ENCODE results near the gene FGGY. TPM values are rescaled to one million over a fixed set of nuclear protein-coding genes. Genes with fewer than 3 reads are reported as not detected.

FGGY gene
- total and polyA plus RNA-seq, 2 donors (not counting 1 experiment from before 2014, with no cell fraction given): 6.1 to 38.5 TPM

DNA sequence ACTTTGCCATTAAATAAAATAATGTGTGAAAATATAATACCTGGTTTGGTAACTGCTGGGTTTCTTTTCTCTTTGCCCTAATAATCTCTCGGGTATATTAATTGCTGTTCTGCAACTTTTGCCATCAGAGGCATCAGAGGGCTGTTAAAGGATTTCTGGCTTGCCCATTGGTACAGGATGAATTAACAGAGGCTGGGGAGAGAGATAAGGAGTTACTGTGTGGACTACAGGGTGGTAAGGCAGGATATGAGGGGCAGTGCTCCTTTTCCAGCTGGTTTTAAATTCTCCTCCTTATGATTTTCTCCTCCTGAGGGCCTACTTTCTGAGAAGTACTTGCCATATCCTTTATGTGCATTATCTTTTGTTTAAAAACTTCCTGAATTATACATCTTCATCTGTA, 48.3 kb downstream of the FGGY start:
- Histone ChIP-seq H3K27ac (ENCODE audit: low read length in 2 of 2) (no peak overlapping the region), H3K27me3 (replicated peaks in 1 of 4; ENCODE audit: control extremely low read depth in 1 of 4, control insufficient read depth in 3 of 4, insufficient read depth in 4 of 4, low read length in 3 of 4) (no peaks in the 10 kb centered on the region), H3K36me3 (replicated peaks in 1 of 2; ENCODE audit: control extremely low read depth in 1 of 2, control insufficient read depth in 1 of 2, extremely low read depth in 1 of 2, insufficient read depth in 2 of 2, low read length in 1 of 2) (peaks cover 0 to 5% of the 10 kb centered on the region in 2 experiments), H3K4me1 (ENCODE audit: control insufficient read depth in 2 of 2, insufficient read depth in 2 of 2, low read length in 2 of 2) (no peaks in the 10 kb centered on the region), H3K9ac (ENCODE audit: low read length) (no peak overlapping the region), H3K4me2 (replicated peaks; ENCODE audit: low read depth, low read length, poor library complexity, severe bottlenecking) (no peak overlapping the region), H3K4me3 (ENCODE audit: control extremely low read depth in 1 of 5, extremely low read depth in 1 of 5, insufficient read depth in 1 of 5, low read depth in 2 of 5, low read length in 4 of 5) (no peak overlapping the region), H2AFZ (ENCODE audit: insufficient read depth, low read depth, low read length, poor library complexity, severe bottlenecking) (no peak overlapping the region), H4K20me1 (ENCODE audit: control insufficient read depth, insufficient read depth, low read length, poor library complexity, severe bottlenecking) (no peaks in the 10 kb centered on the region), H3K9me3 (ENCODE audit: control extremely low read depth in 1 of 3, control insufficient read depth in 2 of 3, insufficient read depth in 1 of 3, low read length in 2 of 3) (no peaks in the 10 kb centered on the region), H3K79me2 (ENCODE audit: control insufficient read depth, insufficient read depth, low read length) (no peaks in the 10 kb centered on the region)
- CTCF ChIA-PET: no interaction called here
- no peaks in the 10 kb centered on the region for H3K4me1 Mint-ChIP-seq
- no peaks in the 10 kb centered on the region for H3K27me3 Mint-ChIP-seq
- no peak overlapping the region for H3K4me3 Mint-ChIP-seq
- POLR2A ChIA-PET: no interaction called here
- intact Hi-C loops (cut with micrococcal nuclease): no loop called here
- DNase-seq (no peak), ATAC-seq (ENCODE audit: low read depth) (no peak)
- WGBS (ENCODE audit: insufficient coverage): no CpG with 5 or more reads among the region's 1 CpG
- TF ChIP-seq, protein P1, sequence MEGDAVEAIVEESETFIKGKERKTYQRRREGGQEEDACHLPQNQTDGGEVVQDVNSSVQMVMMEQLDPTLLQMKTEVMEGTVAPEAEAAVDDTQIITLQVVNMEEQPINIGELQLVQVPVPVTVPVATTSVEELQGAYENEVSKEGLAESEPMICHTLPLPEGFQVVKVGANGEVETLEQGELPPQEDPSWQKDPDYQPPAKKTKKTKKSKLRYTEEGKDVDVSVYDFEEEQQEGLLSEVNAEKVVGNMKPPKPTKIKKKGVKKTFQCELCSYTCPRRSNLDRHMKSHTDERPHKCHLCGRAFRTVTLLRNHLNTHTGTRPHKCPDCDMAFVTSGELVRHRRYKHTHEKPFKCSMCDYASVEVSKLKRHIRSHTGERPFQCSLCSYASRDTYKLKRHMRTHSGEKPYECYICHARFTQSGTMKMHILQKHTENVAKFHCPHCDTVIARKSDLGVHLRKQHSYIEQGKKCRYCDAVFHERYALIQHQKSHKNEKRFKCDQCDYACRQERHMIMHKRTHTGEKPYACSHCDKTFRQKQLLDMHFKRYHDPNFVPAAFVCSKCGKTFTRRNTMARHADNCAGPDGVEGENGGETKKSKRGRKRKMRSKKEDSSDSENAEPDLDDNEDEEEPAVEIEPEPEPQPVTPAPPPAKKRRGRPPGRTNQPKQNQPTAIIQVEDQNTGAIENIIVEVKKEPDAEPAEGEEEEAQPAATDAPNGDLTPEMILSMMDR (IDR thresholded peaks at IDR 0.05): no peak
- H3K9me3 Mint-ChIP-seq (ENCODE audit: insufficient read depth): no peaks in the 10 kb centered on the region
- H3K27ac Mint-ChIP-seq: no peak overlapping the region

DNA sequence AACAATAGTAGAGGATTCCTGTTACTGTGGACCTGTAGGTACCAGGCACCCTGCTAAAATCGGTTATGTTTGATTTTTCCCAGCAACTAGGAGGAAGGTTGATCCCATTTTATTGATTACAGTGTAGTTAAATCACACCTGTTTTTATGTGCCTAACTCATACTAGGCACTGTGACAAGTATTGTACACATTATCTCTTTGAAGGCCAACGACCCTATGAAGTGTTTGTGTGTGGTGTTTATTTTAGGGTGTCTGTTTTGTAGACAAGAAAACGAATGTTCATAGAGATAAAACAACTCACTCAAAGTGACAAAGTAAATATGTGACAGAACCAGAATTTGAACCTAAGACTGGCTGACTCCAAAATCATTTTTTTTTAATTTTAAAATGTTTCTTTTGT, 49.5 kb downstream of the FGGY start:
- Histone ChIP-seq H3K79me2 (ENCODE audit: control insufficient read depth, insufficient read depth, low read length) (no peaks in the 10 kb centered on the region), H2AFZ (ENCODE audit: insufficient read depth, low read depth, low read length, poor library complexity, severe bottlenecking) (no peak overlapping the region), H3K36me3 (replicated peaks in 1 of 2; ENCODE audit: control extremely low read depth in 1 of 2, control insufficient read depth in 1 of 2, extremely low read depth in 1 of 2, insufficient read depth in 2 of 2, low read length in 1 of 2) (peaks cover 0 to 5% of the 10 kb centered on the region in 2 experiments), H3K27ac (ENCODE audit: low read length in 2 of 2) (no peak overlapping the region), H3K4me2 (replicated peaks; ENCODE audit: low read depth, low read length, poor library complexity, severe bottlenecking) (no peak overlapping the region), H3K27me3 (replicated peaks in 1 of 4; ENCODE audit: control extremely low read depth in 1 of 4, control insufficient read depth in 3 of 4, insufficient read depth in 4 of 4, low read length in 3 of 4) (no peaks in the 10 kb centered on the region), H3K4me1 (ENCODE audit: control insufficient read depth in 2 of 2, insufficient read depth in 2 of 2, low read length in 2 of 2) (no peaks in the 10 kb centered on the region), H3K4me3 (ENCODE audit: control extremely low read depth in 1 of 5, extremely low read depth in 1 of 5, insufficient read depth in 1 of 5, low read depth in 2 of 5, low read length in 4 of 5) (no peak overlapping the region), H4K20me1 (ENCODE audit: control insufficient read depth, insufficient read depth, low read length, poor library complexity, severe bottlenecking) (no peaks in the 10 kb centered on the region), H3K9ac (ENCODE audit: low read length) (no peak overlapping the region), H3K9me3 (ENCODE audit: control extremely low read depth in 1 of 3, control insufficient read depth in 2 of 3, insufficient read depth in 1 of 3, low read length in 2 of 3) (no peaks in the 10 kb centered on the region)
- ATAC-seq (ENCODE audit: low read depth) (no peak), DNase-seq (no peak)
- intact Hi-C loops (cut with micrococcal nuclease): no loop called here
- no peak overlapping the region for H3K27ac Mint-ChIP-seq
- H3K4me3 Mint-ChIP-seq: no peak overlapping the region
- H3K4me1 Mint-ChIP-seq: no peaks in the 10 kb centered on the region
- no peaks in the 10 kb centered on the region for H3K9me3 Mint-ChIP-seq (ENCODE audit: insufficient read depth)
- POLR2A ChIA-PET: no interaction called here
- TF ChIP-seq EZH2 (IDR thresholded peaks at IDR 0.05; ENCODE audit: borderline replicate concordance, insufficient read depth, low read depth, low read length, poor library complexity, severe bottlenecking): no peak
- TF ChIP-seq, protein P1 (IDR thresholded peaks at IDR 0.05): no peak
- no CpG with 5 or more reads among the region's 3 CpGs for WGBS (ENCODE audit: insufficient coverage)
- CTCF ChIA-PET: no interaction called here
- no peaks in the 10 kb centered on the region for H3K27me3 Mint-ChIP-seq
